Measurements from ENCODE around the gene TMC4.
"Not testable (repeated sequence)": the region's sequence is repeated elsewhere in the genome, so short reads cannot be mapped to it uniquely, and the experiment has no call there.

TMC4 gene

DNA sequence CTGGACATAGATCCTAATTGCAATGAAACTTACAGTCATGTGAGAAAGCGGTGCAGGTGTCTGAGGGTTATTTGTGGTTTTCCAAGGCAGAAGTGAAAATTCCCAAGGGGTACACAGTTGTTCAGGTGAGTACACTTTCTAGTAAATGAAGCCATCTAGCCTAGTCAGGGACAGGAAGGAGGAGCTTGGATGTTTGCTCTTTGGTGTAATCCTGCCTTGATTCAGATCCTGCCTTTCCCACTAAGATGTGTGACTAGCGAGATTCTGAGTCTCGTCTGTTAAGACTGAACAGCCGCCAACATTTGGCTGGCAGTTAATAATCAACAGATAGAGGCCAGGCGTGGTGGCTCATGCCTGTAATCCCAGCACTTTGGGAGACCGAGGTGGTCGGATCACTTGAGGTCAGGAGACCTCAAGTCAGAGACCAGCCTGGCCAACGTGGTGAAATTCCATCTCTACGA, 30.2 kb upstream of the TMC4 start:
- DNase-seq = no peak

DNA sequence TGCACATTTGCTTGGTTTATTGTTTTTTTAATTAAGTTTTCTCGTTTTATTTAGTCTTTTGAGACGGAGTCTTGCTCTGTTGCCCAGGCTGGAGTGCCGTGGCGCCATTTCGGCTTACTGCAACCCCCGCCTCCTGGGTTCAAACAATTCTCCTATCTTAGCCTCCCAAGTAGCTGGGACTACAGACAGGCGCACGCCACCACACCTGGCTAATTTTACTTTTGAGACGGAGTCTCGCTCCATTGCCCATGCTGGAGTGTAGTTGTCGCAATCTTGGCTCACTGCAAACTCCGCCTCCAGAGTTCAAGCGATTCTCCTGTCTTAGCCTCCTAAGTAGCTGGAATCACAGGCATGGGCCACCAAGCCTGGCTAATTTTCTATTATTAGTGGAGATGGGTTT, 29.0 kb upstream of the TMC4 start:
- no peak for DNase-seq

DNA sequence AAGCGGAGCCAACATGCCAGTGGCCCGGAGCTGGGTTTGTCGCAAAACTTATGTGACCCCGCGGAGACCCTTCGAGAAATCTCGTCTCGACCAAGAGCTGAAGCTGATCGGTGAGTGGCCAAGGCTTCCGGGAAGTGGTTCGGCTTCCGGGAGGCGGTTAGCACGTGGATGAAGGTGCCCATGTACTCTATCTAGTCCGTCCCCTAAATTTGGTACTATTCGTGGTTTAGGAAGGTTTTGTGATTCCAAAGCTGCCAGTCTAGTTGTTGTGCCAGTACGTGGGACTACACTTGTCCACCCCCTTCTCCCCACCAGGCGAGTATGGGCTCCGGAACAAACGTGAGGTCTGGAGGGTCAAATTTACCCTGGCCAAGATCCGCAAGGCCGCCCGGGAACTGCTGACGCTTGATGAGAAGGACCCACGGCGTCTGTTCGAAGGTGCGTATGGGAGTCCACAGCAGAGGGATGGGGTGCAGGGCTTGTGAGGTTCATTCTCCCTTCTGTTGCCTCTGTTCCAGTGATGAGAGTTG, 28.3 kb upstream of the TMC4 start:
- DNase-seq = no peak

DNA sequence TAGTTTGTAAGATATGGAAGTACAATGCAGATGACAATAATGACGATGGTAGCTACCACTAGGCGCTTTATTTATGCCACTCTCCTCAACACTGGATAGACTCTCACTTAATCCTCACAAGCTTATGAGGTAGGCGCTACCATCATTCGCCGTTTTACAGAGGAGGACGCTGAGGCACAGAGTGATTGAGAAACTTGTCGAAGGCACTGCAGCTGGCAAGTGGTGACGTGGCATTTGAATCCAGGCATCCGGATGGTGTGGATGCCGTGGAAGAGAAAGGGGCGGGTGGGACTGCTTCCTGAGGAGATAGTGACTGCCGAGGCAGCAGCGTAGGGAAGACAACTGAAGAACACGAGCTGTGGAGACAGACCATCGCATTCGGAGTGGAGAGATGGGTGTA, 26.4 kb upstream of the TMC4 start:
- no peak for DNase-seq

DNA sequence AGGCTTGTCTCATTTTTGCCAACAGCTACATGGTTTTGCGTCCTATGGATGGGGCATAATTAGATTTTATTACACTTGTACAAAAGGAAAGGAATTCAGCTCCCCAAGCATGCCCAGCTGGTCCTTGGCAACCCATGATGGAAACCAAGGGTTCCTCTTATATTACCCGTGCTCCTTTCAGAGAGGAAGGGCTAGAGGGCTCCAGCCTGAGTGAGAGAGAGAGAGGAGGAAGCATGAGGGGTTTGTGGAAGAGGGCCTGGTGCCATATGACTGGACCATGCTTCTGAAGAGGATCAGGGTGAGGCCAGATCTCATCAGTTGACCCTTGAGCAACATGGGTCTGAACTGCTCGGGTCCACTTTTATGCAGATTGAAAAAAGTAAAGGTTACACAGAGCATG, 24.2 kb upstream of the TMC4 start:
- peak; percentile 52 for DNase-seq

DNA sequence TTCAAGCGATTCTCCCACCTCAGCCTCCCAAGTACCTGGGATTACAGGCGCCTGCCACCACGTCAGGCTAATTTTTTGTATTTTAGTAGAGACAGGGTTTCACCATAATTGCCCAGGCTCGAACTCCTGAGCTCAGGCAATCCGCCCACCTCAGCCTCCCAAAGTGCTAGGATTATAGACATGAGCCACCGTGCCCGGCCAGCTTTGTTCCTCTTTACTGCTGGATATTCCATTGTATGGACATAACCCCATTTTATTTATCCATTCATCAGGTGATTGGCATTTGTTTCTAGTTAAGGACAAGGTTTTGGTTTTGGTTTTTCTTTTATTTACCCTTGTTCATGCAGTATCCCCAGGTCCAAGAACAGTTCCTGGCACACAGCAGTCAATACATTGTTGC, 23.6 kb upstream of the TMC4 start:
- DNase-seq = peak; percentile 13

DNA sequence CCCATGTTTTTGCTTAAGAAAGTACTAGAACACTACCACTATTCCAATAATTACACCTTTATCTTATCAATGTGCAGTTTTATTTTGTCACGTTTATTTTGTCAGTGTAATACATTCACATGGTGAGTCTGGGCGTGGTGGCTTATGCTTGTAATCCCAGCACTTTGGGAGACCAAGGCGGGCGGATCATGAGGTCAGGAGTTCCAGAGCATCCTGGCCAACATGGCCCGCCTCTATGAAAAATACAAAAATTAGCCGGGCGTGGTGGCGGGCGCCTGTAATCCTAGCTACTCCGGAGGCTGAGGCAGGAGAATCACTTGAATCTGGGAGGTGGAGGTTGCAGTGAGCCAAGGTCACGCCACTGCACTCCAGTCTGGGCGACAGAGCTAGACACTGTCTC, 21.5 kb upstream of the TMC4 start:
- DNase-seq = not testable (repeated sequence)

DNA sequence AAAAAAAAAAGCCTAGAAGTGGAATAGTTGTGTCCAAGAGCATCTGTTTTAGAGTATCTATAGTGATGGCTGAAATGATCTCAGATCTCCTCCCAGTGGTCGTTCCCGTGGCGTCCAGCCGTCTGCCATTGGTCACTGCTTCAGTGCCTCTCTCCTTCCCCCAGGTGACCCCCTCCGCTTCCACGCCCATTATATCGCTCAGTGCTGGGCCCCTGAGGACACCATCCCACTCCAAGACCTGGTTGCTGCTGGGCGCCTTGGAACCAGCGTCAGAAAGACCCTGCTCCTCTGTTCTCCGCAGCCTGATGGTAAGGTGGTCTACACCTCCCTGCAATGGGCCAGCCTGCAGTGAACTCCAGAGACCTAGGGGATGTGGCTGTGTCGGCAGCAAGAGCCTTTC, 20.1 kb upstream of the TMC4 start:
- no peak for DNase-seq

DNA sequence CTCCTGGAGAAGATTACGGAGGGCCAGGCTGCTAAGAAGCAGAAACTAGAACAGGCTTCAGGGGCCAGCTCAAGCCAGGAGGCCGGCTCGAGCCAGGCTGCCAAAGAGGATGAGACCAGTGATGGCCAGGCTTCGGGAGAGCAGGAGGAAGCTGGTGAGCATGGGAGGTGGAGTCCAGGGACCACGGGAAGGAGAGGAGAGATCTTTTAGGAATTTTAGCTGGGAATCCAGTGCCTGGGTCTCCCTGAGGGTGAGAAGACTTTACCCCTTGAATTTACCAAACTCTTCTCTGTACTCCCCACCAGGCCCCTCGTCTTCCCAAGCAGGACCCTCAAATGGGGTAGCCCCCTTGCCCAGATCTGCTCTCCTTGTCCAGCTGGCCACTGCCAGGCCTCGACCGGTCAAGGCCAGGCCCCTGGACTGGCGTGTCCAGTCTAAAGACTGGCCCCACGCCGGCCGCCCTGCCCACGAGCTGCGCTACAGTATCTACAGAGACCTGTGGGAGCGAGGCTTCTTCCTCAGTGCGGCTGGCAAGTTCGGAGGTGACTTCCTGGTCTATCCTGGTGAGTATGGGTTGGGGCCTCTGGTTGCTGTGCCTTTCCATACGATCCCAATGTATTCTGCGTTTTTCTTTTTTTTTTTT, 19.0 kb upstream of the TMC4 start:
- DNase-seq = no peak

DNA sequence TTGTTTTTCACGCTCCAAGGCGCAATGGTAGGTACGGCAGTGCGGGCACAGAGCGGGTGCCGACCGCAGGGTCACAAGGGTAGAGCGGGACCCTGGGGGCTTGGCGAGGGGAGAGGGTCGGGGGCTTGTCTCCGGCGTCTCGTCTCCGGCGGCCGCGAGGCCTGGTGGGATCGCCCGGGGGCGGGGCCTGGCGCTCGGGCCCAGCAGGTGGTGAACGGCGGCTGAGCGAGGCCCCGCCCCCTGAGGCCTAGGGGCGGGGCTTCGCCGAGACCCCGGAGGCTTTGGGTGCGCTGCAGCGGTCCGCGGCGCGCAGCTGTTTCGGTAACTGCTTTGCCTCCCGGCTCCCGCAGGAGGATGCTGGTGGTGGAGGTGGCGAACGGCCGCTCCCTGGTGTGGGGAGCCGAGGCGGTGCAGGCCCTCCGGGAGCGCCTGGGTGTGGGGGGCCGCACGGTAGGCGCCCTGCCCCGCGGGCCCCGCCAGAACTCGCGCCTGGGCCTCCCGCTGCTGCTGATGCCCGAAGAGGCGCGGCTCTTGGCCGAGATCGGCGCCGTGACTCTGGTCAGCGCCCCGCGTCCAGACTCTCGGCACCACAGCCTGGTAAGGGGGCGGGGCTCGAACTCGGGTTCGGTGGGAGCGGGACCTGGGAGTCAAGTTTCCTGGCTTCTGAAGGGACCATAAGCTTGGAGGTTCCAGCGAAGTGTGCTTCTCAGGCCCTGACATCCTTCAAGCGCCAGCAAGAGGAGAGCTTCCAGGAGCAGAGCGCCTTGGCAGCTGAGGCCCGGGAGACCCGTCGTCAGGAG, 18.3 kb upstream of the TMC4 start, which contains the start of gene TSEN34:
Gene TSEN34, plus strand, starts transcription at position 298 of the 800 bp plus-strand sequence. Its CDS starts 57 bp downstream, at position 355.
- peak; percentile 87 for DNase-seq

DNA sequence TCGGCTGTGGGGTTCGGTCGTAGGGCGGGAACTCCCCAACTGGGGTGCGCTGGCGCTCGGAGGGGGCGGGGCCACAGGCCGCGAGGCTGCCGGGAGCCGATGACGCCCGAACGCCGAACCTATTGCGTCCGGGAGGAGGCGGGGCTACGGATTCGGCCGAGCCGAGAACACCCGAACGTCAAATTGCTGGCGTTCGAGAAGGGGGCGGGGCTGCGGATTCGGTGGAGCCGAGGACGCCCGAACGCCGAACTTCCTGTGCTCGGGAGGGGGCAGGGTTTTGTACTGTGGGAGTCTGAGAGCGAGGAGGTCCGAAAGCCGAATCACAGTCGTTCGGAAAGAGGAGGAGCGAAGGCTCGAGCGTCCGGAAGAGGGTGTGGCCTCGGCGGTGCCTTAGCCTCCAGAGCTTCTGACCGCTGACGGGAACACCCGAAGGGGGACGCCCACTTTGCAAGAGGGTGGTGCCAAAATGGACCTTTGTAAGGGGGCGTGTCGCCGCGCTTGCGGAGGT, 17.6 kb upstream of the TMC4 start:
- DNase-seq = peak; percentile 100

DNA sequence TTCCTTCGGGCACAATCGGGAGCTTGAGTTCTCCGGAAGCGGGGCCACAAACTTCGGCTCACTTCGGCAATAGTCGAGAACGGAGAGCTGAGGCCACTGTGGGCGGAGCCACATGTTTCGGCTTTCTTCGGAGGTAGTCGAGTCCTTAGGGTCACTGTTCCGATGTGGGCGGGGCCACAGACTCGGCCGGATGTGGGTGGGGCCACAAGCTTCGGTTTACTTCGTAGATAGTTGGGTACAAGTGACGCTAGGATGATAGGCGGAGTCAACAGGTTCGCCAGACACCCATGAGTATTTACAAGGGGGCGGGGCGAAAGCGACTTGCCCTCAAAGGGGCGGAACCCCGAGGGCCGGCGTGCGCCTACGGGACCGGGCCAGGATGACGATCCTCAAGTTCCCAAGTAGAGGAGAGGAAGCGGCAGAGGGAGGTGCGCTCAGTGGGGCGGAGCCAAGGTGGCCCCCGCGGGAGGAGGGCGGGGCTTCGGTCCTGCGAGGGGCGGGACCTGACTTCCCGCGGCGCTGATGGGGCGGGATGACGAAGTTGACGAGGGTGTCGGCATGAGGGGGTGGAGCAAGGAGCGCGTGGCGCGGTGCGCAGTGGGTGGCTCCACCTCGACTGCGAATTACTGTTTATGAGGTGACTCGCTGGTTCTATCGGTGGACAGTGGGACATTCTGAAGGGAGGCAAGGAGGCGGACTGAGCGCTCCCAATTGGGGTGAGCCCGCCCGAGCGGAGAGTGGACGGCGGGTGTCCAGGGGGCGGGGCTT, 17.0 kb upstream of the TMC4 start:
- peak; percentile 100 for DNase-seq

DNA sequence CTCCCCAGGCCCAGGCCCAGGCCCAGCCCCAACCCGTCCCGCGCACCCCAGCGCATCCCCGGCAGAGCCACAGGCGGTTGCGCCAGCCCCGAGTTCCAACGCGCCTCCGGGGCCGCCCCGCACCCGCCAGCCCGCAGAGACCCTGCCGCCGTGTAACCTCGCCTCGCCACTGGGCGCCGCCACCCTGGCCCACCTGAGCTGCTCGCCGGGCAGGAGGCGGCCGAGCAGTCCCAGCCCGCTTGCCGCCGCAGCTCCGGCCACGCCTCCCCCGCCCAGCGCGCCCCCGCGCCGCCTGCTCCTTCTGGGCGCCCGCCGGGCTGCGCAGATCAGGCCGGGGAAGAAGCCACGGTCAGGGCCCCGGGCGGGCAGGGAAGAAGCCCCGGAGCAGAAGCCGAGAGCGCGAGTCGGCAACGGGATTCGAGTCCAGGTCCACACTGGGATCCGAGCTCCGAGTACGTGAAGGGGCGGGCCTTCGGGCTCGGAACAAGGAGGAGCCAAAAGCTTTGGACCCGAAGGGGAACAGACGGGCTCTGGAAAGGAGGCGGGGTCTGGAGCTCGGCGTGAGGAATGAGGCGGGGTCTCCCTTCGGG, 16.3 kb upstream of the TMC4 start, which contains the start of gene MBOAT7:
Gene MBOAT7, minus strand, starts transcription at position 436 of the 590 bp plus-strand sequence. CDS start 1,072 bp downstream, outside the sequence.
- DNase-seq = no peak

DNA sequence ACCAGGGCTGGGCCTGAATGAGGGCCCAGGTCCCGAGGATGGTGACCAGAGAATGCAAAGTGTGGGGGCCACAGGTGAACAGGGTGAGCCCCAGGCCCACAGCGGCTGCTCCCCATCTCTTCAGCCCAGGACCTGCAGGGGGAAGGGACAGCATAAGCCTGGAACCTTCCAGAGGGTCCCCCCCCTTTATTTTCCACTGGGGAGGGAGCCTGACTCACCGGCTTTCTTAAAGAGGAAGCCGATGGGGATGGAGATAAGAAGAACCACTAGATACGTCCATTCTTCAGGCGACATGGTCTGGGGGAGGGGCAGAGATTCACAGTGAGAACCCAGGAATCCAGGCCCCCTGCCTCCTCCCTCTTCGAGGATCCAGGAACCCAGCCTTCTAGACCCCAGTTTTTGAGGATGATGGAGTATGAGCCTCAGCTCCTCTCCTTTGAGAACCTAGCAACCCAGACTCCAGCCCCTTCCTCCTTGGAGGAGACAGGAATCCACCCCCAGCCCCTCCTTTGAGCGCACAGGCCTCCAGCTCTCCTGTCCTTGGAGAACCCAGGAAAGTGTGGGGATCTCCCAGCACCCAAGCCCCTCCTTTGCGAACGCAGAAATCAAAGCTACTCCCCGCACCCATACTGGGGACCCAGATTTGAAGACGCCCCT, 15.4 kb upstream of the TMC4 start:
- DNase-seq = no peak

DNA sequence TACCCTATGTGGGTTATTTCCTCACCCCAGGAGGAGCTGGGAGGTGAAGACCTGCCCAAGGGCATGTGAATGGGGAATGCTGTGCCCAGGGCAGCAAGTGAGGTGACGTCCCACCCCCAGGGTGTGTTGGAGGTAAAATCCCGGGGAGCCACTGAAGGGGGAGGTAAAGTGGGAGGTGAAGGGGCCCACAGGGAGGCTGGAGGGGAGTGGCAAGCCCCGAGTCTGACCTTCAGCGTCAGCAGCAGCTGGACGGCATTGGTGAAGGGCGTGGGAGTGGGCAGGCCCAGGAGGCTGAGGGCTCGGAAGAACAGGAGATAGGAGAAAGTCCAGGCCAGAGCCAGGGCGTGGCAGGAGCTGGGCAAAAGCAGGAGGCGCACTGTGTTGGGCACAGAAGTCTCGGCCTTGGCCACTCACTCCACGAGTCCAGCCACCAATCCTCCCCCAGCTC, 14.0 kb upstream of the TMC4 start:
- no peak for DNase-seq

DNA sequence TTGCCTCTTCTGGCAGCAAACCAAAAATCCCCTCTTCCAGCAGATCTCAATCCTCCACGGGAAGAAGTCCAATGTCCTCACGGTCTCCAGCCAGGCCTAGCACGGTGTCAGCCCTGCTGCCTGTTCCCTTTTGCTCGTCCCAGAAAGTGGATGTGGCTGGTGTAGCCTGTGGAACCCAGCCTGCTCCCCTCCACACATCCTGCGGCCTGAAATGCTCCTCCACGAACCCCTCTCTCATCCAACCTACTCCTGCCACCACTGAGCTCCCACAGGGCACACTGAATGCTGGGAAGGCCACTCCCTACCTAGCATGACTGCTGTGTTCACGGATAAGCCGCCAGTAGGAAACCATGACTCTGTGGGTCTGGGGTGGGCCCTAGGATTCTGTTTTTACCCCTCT, 13.4 kb upstream of the TMC4 start:
- no peak for DNase-seq

DNA sequence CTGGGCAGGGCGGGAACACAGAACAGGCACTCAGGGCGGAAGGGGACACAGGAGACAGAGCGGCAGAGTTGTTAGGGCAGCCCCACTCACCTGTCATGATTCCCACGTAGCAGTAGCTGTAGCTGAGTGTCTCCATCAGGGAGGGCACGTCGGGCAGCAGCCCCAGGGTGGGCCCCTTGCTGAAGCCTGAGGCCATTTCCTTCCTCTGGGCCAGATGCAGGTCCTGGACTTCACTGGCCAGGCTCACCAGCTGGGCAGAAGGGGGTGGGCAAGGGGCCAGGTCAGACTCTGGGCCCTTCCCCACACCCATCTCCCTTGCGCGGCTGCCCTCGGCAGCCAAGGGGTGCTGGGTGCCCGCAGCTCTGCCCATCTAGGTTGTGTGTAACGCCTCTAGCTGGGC, 10.5 kb upstream of the TMC4 start:
- no peak for DNase-seq

DNA sequence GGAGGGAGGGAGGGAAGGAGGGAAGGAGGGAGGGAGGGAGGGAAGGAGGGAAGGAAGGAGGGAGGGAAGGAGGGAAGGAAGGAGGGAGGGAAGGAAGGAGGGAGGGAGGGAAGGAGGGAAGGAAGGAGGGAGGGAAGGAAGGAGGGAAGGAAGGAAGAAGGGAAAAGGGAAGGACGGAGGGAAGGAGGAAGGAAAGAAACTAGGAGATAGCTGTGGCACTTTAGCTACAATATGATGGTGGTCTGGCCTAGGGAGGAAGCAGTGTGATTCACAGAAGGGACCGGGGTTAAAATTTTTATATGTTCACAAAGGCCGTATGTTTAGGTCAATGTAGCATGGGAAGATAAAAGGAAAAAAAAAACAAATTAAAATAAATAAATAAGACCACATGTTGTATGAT, 8.9 kb upstream of the TMC4 start:
- not testable (repeated sequence) for DNase-seq

DNA sequence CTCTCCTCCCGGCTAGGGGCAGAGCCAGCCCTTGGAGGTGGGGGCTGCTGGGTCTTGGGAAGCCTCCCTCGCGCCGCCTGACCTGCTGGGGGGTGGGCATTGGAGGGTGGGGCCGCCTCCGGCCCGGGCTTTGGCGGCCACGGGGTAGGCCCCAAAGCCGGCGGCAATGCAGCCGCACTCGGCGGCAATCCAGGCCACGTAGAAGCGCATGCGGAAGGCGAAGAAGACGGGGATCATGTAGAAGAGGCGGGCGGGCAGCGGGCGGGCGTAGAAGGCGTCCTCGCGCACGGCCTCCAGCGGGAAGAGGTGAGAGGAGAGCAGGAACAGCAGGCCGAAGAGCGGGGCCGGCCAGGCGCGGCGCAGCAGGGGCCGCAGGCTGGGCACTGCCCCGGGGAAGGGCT, 7.7 kb upstream of the TMC4 start:
- no peak for DNase-seq

DNA sequence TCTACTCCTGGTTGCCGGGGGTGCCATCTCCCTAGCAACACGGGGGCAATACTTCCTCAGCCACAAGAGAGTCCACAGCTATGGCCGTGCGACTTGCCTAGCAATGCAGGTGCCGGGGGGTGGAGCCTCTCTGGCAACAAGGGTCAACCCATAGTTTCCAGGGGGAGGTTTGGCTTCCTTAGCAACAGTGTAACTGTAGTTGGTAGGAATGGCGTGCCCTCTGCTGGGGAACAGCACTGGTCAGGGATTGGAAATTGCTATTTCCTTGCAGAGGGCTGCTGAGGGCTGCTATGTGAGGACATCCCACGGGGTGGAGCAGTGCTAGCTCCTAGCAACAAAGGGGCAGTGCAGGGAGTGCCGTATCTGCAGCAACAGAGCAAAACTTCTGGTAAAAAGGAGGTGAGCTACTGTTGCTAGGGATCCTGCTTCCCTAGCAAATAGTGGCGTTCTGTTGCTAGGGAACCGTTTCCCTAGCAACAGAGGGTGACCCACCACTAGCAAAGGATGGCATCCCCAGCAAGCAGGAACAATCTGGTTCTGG, 7.0 kb upstream of the TMC4 start:
- peak; percentile 18 for DNase-seq

DNA sequence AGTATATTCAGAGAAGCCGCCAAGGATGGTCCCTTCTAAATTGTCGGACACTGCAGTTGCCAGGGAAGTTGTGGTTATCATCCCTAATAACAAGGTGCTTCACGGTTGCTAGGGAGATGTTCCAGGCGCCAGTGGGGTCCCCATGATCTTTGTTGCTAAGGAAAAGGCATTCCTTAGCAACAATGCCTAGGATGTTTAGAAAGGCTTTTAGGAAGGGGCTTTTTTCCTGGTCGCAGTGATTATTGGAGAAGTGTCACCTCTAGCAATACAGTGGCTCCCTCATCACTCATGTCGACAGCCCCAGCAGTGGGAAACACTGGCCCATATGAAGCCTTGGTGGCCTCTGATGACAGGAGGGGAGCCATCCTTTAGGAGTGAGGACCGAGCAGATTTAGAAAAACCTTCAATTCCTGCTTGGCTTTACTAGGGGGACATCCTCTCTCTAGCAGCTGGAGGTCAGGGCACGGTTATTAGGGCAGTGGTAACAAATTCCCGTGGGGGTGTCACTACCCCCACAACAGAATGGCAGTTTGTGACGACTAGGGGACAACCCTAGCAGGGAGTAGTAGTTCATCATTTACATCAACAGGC, 6.4 kb upstream of the TMC4 start:
- no peak for DNase-seq
